Measurements from ENCODE around the gene CFH. TPM values are rescaled to one million over a fixed set of nuclear protein-coding genes. Genes with fewer than 3 reads are reported as not detected.
A peak's percentile ranks its signal among the peaks of the same experiment; 100 is the strongest.
"Not testable (repeated sequence)": the region's sequence is repeated elsewhere in the genome, so short reads cannot be mapped to it uniquely, and the experiment has no call there.

The CFH gene
- total RNA-seq, 1 experiment from 2014 or later: 2.2 TPM

DNA sequence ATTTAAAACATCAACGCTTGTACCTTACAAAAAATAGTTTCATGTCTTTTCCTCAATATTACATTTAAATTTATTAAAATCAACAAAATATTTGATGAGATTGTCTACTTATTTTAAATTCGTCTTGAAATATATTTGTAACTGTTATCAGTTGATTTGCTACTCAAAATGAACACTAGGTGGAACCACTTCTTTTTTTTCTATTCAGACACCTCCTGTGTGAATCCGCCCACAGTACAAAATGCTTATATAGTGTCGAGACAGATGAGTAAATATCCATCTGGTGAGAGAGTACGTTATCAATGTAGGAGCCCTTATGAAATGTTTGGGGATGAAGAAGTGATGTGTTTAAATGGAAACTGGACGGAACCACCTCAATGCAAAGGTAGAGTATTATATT, 91.4 kb downstream of the CFH start:
- POLR2A ChIA-PET (ENCODE audit: low non-redundant PET); H3K4me3 ChIP-seq (ENCODE audit: low read depth, low read length, poor library complexity, severe bottlenecking); H3K27me3 ChIP-seq (replicated peaks; ENCODE audit: insufficient read depth, low read depth, low read length, poor library complexity); intact Hi-C loops (cut with micrococcal nuclease; ENCODE audit: unreplicated experiment); BruUV-seq (replicated peaks); H3K4me1 ChIP-seq (ENCODE audit: insufficient read depth, low read length, poor library complexity, severe bottlenecking); H3K27ac ChIP-seq (ENCODE audit: low read depth, low read length, poor library complexity, severe bottlenecking); H3K36me3 ChIP-seq (ENCODE audit: insufficient read depth, low read length, poor library complexity, severe bottlenecking); CTCF ChIA-PET: not testable (repeated sequence)
- TF ChIP-seq, protein P1, sequence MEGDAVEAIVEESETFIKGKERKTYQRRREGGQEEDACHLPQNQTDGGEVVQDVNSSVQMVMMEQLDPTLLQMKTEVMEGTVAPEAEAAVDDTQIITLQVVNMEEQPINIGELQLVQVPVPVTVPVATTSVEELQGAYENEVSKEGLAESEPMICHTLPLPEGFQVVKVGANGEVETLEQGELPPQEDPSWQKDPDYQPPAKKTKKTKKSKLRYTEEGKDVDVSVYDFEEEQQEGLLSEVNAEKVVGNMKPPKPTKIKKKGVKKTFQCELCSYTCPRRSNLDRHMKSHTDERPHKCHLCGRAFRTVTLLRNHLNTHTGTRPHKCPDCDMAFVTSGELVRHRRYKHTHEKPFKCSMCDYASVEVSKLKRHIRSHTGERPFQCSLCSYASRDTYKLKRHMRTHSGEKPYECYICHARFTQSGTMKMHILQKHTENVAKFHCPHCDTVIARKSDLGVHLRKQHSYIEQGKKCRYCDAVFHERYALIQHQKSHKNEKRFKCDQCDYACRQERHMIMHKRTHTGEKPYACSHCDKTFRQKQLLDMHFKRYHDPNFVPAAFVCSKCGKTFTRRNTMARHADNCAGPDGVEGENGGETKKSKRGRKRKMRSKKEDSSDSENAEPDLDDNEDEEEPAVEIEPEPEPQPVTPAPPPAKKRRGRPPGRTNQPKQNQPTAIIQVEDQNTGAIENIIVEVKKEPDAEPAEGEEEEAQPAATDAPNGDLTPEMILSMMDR (conservative IDR thresholded peaks at IDR 0.05; ENCODE audit: low read depth, low read length): peak; percentile 54
- H3K9me3 ChIP-seq (ENCODE audit: low read depth, low read length, poor library complexity, severe bottlenecking): peaks cover 11% of the 10 kb centered on the region
- peak; percentile 67 for DNase-seq (ENCODE audit: low spot score)

DNA sequence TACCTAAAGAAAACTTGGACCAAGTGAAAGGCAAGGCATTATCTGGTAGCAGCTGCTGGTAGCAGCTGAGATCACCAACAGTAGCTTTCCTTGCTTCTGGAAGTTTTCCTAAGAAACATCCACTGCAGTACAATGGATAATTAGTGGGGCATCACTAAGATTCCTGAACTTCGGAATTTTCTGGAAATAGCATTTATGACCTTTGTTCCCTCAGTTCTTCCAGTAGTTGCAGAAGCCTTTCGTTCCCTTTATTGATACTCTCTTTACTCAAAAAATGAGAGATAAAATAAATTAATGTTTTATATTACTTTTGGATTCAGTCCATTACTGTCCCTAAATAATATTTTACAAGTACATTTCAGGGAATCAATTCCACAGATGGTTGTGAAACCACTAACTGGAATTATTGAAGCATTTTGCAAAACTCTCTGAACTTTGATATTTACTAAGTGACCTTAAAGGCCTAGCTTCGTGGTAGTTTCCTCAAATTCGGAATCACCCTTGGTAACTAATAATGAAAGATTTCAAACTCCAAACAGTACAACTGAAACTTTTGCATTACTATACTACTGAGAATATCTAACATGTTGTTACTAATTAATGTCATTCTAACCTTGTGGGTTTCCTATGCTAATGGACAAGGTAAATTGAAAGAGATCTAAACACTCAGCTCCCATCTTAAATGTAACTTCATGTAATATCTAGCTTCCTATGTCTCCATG, 113.3 kb downstream of the CFH start:
- POLR2A ChIA-PET (ENCODE audit: low non-redundant PET); H3K27ac ChIP-seq (ENCODE audit: low read depth, low read length, poor library complexity, severe bottlenecking); BruUV-seq (replicated peaks); intact Hi-C loops (cut with micrococcal nuclease; ENCODE audit: unreplicated experiment); CTCF ChIA-PET; H3K9me3 ChIP-seq (ENCODE audit: low read depth, low read length, poor library complexity, severe bottlenecking); H3K4me3 ChIP-seq (ENCODE audit: low read depth, low read length, poor library complexity, severe bottlenecking); DNase-seq (ENCODE audit: low spot score); H3K4me1 ChIP-seq (ENCODE audit: insufficient read depth, low read length, poor library complexity, severe bottlenecking); H3K36me3 ChIP-seq (ENCODE audit: insufficient read depth, low read length, poor library complexity, severe bottlenecking); H3K27me3 ChIP-seq (replicated peaks; ENCODE audit: insufficient read depth, low read depth, low read length, poor library complexity): not testable (repeated sequence)

DNA sequence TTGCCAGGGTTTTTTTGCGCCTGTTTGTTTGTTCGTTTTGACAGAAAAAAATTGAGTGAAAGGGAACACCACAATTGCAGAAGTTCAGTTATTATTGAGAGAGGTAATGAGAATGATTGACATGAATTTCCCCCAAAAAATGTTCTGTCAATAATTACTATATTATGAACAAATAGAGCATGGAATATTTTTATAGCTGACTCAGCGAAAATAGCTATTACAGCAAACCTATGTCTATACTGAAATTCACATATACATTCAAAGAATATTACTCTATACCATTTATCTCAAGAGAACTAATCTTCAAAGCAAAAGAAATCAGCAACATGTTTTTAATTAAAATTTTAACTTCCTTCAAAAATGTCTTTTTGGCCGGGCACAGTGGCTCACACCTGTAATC, 118.0 kb downstream of the CFH start:
- BruUV-seq (replicated peaks); H3K4me1 ChIP-seq (ENCODE audit: insufficient read depth, low read length, poor library complexity, severe bottlenecking); POLR2A ChIA-PET (ENCODE audit: low non-redundant PET); H3K27ac ChIP-seq (ENCODE audit: low read depth, low read length, poor library complexity, severe bottlenecking); H3K4me3 ChIP-seq (ENCODE audit: low read depth, low read length, poor library complexity, severe bottlenecking); CTCF ChIA-PET; H3K9me3 ChIP-seq (ENCODE audit: low read depth, low read length, poor library complexity, severe bottlenecking); intact Hi-C loops (cut with micrococcal nuclease; ENCODE audit: unreplicated experiment); H3K36me3 ChIP-seq (ENCODE audit: insufficient read depth, low read length, poor library complexity, severe bottlenecking); DNase-seq (ENCODE audit: low spot score); H3K27me3 ChIP-seq (replicated peaks; ENCODE audit: insufficient read depth, low read depth, low read length, poor library complexity): not testable (repeated sequence)

DNA sequence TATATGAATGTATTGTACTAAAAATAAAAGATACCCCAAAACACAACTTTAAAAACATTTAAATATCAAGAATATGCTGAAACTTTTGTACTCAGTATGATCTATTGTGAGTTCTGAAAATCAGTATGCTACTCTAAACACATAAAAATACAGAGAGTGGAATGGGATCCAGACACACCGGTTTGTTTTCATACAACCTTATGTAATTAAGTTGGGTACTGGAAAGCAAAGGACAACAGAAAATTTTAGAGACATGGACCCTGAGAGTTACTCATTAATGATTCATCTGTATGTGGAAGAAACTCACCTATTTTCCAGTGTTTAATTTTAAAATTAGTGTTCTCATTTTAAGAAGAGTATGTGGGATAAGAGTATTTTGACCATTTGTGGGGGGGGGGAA, 121.9 kb downstream of the CFH start:
- Histone ChIP-seq H3K4me1 (ENCODE audit: insufficient read depth, low read length, poor library complexity, severe bottlenecking) (no peaks in the 10 kb centered on the region), H3K4me3 (ENCODE audit: low read depth, low read length, poor library complexity, severe bottlenecking) (no peak overlapping the region), H3K27me3 (replicated peaks; ENCODE audit: insufficient read depth, low read depth, low read length, poor library complexity) (no peaks in the 10 kb centered on the region), H3K27ac (ENCODE audit: low read depth, low read length, poor library complexity, severe bottlenecking) (no peak overlapping the region), H3K36me3 (ENCODE audit: insufficient read depth, low read length, poor library complexity, severe bottlenecking) (no peaks in the 10 kb centered on the region), H3K9me3 (ENCODE audit: low read depth, low read length, poor library complexity, severe bottlenecking) (no peaks in the 10 kb centered on the region)
- intact Hi-C loops (cut with micrococcal nuclease; ENCODE audit: unreplicated experiment): no loop called here
- ChIA-PET CTCF (no interaction called here), POLR2A (ENCODE audit: low non-redundant PET) (no interaction called here)
- BruUV-seq (replicated peaks): no TSS peak
- no peak for DNase-seq (ENCODE audit: low spot score)
- TF ChIP-seq EZH2 (IDR thresholded peaks at IDR 0.05; ENCODE audit: borderline replicate concordance, low read depth, low read length, poor library complexity, severe bottlenecking): no peak
- TF ChIP-seq, protein P1 (conservative IDR thresholded peaks at IDR 0.05; ENCODE audit: low read depth, low read length): no peak

Data from A673 (cell line).